ENCODE measurements around the gene PSAP.
A peak's percentile ranks its signal among the peaks of the same experiment; 100 is the strongest.

PSAP gene

DNA sequence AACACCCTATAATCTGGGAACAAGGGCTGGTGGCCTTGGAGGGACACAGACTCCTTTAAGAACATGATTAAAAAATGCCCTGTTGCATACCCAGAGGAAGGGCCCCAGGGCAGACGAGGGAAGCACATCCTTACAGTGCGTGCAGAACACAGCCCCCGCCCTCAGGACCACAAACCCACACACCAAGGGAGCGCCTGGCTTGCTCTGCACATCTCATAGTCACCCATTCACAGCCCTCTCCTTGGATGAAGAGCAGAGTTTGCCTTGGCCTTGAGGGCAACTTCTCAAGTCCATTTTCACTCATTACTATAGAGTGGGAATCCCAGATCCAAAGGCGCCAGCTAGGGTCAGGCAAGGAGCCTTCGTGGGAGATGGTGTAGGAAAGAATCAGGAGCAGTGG lies 71.4 kb downstream of the PSAP start:
- DNase-seq (ENCODE audit: low read depth), result no peak
- TF ChIP-seq CTCF (IDR thresholded peaks at IDR 0.05; ENCODE audit: insufficient read depth, low read depth, low read length, missing control alignments), result no peak
- H3K4me3 ChIP-seq (ENCODE audit: low read length), result no peak overlapping the region

DNA sequence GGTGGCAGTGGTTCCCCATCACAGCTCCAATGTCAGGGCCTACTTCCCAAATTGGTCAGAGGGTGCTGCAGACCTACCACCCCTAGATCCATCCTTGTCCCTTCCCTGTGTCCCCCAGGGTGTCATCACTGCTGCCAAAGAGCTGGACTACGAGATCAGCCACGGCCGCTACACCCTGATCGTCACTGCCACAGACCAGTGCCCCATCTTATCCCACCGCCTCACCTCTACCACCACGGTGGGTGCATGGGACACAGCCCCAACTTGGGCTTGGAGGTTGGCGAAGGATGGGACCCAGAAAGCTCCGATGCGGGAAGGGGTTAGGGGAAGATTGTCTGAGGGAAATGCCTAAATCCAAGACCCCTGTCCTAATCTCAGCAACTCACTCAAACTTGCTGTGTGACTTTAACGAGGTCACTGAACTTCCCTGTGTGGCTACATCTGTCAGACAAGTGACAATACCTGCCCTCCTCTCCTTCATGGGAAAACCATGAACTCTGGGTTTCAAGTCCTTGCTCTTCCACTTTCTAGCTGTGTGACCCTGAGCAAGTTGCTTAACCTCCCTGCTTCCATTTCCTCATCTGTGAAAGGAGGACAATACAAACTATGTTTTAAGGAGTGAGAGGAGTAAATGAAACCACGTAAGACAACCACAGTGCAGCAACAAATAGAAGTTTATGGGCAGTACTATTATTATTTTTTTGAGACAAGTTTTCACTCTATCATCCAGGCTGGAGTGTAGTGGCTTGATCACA lies 72.8 kb downstream of the PSAP start:
- H3K4me3 ChIP-seq (ENCODE audit: low read length), result no peak overlapping the region
- no peak for TF ChIP-seq CTCF (IDR thresholded peaks at IDR 0.05; ENCODE audit: insufficient read depth, low read depth, low read length, missing control alignments)
- no peak for DNase-seq (ENCODE audit: low read depth)

DNA sequence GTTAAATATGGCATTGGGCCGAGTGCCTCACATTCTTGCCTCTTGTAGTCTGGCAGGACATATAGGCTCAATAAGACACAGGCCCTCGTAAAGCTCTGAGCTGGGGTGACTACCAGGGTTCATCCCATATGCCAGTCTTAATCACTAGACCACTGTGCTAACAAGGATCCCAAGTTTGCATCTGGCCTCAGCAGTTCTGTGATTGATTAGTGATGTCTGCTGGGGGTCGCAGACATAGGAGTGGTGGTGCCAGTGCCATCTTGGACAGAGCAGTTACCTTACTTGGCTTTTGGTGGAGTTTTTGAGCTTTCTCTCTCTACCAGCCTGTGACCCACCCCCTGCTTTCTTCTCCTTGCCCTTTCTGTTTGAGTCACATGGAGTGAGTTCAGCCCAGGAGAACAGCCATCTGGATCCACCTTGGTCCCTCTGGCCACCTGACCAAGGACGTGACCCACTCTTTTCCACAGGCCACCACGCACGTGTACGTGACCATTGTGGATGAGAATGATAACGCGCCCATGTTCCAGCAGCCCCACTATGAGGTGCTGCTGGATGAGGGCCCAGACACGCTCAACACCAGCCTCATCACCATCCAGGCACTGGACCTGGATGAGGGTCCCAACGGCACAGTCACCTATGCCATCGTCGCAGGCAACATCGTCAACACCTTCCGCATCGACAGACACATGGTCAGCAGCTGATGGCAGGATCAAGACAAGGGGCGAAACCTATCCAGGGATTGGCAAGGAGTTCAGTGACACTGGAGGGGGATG lies 73.7 kb downstream of the PSAP start:
- TF ChIP-seq CTCF (IDR thresholded peaks at IDR 0.05; ENCODE audit: insufficient read depth, low read depth, low read length, missing control alignments), result no peak
- DNase-seq (ENCODE audit: low read depth), result no peak
- H3K4me3 ChIP-seq (ENCODE audit: low read length), result no peak overlapping the region

DNA sequence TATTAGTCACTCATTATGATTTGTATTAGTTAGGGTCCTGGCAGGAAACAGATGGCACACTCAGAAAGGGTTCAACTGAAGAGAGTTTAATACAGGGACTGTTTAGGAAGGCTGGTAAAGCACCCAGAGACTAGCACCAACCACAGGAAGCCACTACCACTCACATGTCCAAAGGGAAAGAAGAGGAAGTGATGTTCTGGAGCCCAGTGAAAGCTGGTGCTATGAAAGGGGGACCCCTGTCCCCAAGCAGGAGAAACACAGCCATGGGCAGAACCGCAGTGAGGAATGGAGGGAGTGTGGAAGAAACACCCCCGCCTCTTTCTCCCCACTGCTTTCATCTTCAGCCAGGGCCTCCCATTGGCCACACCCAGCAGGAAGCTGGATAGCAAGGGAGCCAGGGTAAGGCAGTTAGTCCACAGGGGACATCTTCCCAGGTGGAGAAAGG lies 74.5 kb downstream of the PSAP start:
- no peak overlapping the region for H3K4me3 ChIP-seq (ENCODE audit: low read length)
- no peak for DNase-seq (ENCODE audit: low read depth)
- no peak for TF ChIP-seq CTCF (IDR thresholded peaks at IDR 0.05; ENCODE audit: insufficient read depth, low read depth, low read length, missing control alignments)

- no peak for DNase-seq (ENCODE audit: low read depth)
- no peak overlapping the region for H3K4me3 ChIP-seq (ENCODE audit: low read length)
- no peak for TF ChIP-seq CTCF (IDR thresholded peaks at IDR 0.05; ENCODE audit: insufficient read depth, low read depth, low read length, missing control alignments)
Measured at GRCh38 chr10:71774916-71775702, 75.9 kb downstream of the PSAP start.

DNA sequence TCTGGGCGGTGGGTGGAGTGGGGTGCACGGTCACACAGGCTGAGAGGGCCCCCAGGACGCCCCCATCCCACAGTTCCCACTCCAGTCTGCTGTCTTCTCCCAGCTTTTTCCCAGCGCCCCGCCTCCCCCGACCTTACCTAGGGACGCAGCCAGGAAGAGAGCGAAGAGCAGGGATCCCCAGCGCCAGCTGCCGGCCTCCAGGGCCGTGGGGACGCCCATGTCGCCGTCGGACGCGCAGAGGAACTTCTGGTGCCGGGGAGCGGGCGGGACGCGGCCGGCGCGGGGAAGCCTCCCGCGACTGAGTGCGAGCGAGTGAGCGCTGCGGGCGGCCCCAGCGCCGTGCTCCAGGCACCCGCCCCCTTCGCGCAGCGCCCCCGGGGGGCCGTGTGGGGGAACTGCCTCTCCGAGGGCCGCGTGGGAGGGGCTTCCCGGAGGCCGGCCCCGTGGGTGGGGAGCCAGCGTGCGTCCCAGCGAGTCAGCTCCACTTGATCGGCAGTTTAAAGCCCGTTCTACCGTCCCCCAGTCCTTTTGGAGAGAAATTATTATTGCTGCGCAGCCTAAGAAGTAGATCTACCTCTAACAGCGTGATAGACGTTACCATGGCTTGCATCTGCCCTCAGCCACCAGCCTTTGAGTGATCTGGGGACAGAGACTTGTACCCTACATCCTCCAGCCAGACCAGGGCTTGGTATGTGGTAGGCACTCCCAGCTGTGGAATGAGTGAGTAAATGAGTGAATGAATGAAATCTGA lies 77.7 kb downstream of the PSAP start, which contains the start of gene VSIR:
VSIR (minus strand) TSS at position 300 of the 751 bp plus-strand sequence; CDS start at position 219, 81 bp downstream.
- DNase-seq (ENCODE audit: low read depth), result peak; percentile 86
- peak; percentile 45 for TF ChIP-seq CTCF (IDR thresholded peaks at IDR 0.05; ENCODE audit: insufficient read depth, low read depth, low read length, missing control alignments)
- peak within 1 kb of the TSS; percentile 45 for H3K4me3 ChIP-seq (ENCODE audit: low read length)
